GM21526 (cell line): ENCODE measurements around the gene HLA-E.
"Not testable (repeated sequence)": the region's sequence is repeated elsewhere in the genome, so short reads cannot be mapped to it uniquely, and the experiment has no call there.

ENCODE experiments used
- ATAC-seq: cut with Tn5 transposase; IDR thresholded peaks from one replicate; pipeline ENCODE4 v1.9.1; 2021; ENCODE audit warnings: moderate library complexity; ENCODE audit not compliant: unreplicated experiment, low FRiP score

Gene HLA-E

GRCh38 chr6:30480536-30481156 is 8.7 kb upstream of the HLA-E start:
- no peak for ATAC-seq

- ATAC-seq: no peak
Observed at GRCh38 chr6:30481211-30481964, 7.9 kb upstream of the HLA-E start.

GRCh38 chr6:30481965-30482644 is 7.2 kb upstream of the HLA-E start:
- not testable (repeated sequence) for ATAC-seq

- ATAC-seq: no peak
Observed at GRCh38 chr6:30483677-30484279, 5.5 kb upstream of the HLA-E start.

- ATAC-seq: no peak
Observed at GRCh38 chr6:30485236-30485635, 4.1 kb upstream of the HLA-E start.

GRCh38 chr6:30487926-30488325 is 1.4 kb upstream of the HLA-E start:
- ATAC-seq: no peak

GRCh38 chr6:30488697-30489080 is 620 bp upstream of the HLA-E start:
- not testable (repeated sequence) for ATAC-seq

GRCh38 chr6:30490026-30490876 is 942 bp downstream of the HLA-E start:
- ATAC-seq: no peak

GRCh38 chr6:30491291-30491953 is 2.1 kb downstream of the HLA-E start:
- not testable (repeated sequence) for ATAC-seq

- no peak for ATAC-seq
Observed at GRCh38 chr6:30491991-30492952, 3.0 kb downstream of the HLA-E start.

- no peak for ATAC-seq
Observed at GRCh38 chr6:30493643-30494250, 4.4 kb downstream of the HLA-E start.

GRCh38 chr6:30494291-30494861 is 5.1 kb downstream of the HLA-E start:
- ATAC-seq: no peak

- ATAC-seq: not testable (repeated sequence)
Observed at GRCh38 chr6:30495060-30495459, 5.8 kb downstream of the HLA-E start.

- ATAC-seq: no peak
Observed at GRCh38 chr6:30495993-30496392, 6.7 kb downstream of the HLA-E start.

- ATAC-seq: not testable (repeated sequence)
Observed at GRCh38 chr6:30497261-30497599, 7.9 kb downstream of the HLA-E start.

- ATAC-seq: no peak
Observed at GRCh38 chr6:30497714-30498113, 8.4 kb downstream of the HLA-E start.

- ATAC-seq: not testable (repeated sequence)
Observed at GRCh38 chr6:30498705-30499104, 9.4 kb downstream of the HLA-E start.
